GM21825 (cell line): ENCODE results near the gene DMC1.

Experiments used
- ATAC-seq: cut with Tn5 transposase; IDR thresholded peaks from one replicate; pipeline ENCODE4 v1.9.1; 2021; ENCODE audit warnings: mild to moderate bottlenecking, moderate library complexity; ENCODE audit not compliant: unreplicated experiment

Gene DMC1

DNA sequence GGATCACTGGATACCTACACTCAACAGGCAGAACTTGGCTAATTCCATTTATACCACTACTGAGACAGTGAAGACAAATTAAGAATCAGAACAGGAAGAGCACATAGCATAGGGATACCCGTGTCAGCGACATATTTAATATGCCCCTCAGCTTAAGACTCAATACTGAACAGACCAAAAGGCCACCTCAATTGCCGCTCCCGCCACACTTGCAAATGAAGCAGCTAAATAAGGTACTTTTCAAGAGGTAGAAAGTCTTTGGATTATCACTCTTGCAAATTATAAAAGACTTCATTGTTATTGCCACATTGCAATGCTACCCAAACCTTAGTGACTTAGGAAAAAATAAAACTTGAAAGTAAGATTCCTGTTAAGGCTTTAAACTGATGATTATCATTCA lies 67.0 kb downstream of the DMC1 start:
- no peak for ATAC-seq

DNA sequence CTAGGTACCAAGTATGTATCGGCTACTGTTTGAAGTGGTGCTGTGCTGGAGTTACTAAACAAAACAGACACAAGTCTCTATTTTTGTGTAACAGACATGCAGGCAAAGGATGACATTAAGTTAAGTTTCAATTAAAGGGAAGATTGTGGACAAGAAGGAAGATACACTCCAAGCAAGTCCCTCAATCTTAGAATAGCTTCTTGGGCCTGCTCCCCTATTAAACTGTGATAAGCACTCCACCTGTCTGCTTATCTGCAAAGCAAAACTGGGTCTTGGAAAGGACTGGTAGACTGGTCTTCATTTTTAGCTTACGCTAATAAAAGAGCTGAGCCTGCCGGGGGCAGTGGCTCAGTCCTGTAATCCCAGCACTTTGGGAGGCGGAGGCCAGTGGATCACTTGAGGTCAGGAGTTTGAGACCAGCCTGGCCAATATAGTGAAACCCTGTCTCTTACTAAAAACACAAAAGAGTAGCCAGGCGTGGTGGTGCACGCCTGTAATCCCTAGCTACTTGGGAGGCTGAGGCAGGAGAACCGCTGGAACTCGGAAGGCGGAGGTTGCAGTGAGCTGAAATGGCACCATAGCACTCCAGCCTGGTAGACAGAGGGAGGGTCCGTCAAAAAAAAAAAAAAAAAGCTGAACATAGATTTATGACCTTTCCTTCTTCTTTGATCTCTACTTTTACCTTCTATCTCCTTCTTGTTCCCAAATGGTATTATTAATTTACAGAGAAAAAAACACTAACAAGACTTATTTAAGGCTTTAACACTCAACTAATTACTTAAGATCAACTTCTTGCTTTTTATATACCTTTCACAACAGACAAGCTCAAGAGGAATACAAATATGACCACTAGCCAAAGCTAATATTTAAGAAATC lies 67.9 kb downstream of the DMC1 start:
- no peak for ATAC-seq

DNA sequence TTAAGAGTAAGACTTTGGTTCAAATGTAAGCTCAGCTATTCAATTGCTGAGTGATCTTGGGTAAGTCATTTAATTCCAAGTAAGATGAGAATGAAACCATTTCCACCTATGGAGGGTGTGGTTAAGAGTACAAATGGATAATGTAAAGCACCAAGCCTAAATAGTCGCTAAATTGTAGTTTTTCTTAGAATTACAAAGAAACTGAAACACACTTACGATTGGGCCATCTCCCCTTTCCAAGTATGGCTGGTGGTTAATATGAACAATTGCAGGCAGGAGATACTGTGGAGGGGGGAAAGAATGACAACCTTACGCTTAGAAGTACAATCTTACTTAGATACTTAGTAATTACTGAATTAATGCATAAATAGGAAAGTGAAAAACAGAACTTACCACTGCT lies 72.1 kb downstream of the DMC1 start:
- no peak for ATAC-seq

DNA sequence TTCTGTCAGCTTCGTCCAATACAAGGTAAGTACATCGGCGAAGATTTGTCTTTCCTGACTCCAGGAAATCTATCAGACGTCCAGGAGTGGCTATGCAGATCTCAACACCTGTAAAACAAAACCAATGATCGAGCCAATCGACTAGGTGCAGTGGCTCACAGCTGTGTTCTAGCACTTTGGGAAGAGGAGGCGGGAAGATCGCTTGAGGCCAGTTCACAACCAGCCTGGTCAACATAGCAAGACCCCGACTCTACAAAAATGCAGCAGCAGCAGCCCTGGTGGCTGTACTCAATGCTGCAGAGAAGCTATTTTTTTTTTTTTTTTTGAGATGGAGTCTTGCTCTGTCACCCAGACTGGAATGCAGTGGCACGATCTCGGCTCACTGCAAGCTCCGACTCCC lies 75.0 kb downstream of the DMC1 start:
- ATAC-seq: no peak

DNA sequence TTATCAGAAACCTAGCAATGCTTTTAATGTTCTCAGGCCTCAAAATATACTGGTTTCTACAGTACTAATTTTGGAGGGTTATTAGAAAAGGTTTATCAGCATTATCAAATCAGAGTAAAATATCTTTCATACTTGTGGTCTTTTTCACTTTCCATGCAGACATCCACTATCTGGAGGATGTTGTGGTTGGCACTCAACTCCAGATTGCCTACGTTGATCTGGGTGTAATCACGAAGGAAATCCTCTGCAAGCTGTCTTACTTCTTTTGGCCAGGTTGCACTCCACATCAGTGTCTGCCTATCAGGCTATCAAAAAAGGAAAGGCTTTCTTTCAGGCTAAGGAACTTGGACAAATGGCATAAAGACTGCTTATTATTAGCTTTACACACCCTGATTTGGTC lies 75.5 kb downstream of the DMC1 start:
- no peak for ATAC-seq

DNA sequence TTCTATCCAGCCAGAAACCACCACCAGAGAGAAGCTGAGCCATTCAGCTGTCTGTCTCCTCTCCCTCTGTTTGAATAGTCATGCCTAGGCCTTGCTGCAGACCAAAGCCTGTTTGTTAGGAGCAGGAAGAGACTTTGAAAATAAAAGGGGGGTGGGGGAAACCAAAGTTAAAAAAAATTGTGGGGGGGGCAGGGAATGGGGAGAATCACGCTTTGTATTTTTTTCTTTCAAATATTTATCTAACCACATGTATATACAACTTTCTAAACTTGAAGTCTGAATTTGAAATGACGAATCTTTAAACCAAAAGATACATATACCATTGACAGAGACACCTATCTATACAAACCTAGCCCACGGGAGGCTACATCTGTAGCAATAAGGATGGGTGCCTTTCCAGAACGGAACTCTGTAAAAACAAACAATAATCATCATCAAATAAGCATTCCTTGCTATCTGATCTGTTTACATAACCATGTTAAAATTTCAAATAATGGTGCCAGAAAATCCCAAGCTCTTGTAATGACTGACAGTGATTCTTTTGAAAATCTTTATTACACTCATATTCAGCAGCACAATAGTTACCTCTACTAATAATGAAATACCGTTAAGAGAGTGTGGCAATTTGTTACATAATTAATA lies 78.2 kb downstream of the DMC1 start:
- no peak for ATAC-seq

DNA sequence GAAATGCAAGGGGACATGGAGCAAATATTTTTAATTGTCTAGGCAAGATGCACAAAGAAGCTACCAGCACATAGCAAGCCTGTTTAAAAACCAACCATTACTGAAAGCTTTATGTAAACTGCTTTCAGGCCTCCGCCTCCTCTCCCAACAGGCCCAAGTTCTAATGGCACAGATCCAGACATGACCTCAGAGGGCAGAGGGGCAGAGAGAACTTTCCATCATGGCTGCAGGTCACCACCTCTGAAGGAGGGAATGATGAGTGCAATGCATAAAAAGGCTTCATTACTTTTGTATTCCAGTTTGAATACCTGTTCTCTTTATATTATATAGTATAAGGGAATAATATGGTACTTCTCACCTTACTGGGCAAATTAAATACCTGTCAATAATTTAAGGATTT lies 79.1 kb downstream of the DMC1 start:
- ATAC-seq: no peak

DNA sequence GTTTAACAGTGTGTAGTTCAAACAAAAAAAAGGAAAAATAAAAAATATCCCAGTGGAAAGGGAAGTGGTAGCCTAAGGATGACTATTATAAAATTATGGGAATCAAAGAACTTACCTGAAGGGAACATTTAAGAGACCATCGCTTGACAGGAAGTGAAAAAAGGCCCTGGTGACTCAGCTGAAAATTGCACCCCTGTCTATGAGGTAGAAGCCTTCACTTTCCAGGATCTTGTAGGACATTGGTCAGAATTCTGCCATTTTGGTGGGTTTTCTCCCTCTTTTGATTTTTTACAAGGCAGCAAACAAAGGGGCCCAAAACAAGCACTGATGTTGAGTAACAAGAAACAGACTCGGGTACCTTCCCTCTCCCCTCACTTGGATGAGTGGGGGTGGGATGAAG lies 79.5 kb downstream of the DMC1 start:
- ATAC-seq: no peak

DNA sequence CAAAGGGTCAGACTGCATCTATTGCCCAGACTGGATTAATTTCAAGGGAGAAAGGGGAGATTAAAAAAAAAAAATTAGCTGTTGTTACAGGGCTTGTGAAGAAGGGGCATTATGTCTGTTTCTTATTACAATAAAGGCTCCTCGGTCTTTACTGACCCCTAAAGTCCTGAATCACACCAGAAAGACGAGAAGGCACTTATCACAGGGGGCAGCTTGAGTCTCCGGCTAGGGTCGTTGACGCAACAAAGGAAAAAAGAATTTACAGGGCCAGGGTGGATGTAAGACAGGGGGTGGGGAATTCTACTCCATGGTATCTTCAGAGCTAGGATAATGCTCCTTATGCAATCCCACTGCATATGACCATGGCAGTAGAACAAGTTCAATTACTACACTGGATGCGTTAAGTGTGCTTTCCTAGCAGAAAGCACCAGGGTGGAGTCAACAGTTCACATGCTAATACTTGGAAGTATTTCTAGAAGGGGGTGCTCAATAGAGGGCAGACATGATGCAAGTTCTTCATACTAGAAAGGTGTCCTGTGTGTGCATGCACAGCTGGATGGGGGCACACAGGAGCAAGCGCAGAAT lies 80.3 kb downstream of the DMC1 start:
- no peak for ATAC-seq

DNA sequence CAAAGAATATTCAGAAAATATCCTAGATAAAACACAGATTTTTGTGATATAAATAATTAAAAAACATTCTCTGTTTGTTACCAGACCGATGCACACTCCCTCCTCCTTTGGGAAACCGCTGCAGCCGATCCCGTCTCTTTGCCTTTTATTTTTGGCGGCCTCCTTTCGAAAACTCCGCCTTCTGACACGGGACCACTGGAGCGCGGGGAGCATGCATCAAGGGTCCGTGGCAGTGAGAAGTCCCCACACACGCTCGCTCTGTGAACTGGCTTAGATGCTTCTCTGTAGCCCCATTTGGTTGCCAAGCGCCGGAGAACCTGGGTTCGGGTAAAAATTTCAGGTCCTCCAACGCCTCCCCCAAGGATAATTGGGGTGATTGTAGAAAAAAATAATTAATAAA lies 80.8 kb downstream of the DMC1 start:
- no peak for ATAC-seq

DNA sequence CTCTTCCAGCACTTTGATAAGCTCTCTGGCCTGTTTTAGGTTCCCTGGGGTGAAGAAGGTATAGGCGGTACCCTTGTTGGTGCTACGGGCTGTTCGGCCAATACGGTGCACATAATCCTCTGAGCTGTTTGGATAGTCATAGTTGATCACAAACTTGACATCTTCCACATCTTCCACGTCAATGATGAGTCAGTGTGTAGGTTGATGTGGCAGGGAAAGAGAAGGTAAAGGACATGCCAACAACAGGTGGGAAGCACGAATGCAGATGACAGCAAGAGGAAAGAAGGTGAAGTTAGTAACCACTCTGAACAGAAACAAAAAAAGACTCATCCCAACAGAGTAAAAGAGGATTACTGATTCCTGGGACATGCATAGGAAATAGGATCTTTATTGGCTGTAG lies 82.0 kb downstream of the DMC1 start:
- no peak for ATAC-seq

DNA sequence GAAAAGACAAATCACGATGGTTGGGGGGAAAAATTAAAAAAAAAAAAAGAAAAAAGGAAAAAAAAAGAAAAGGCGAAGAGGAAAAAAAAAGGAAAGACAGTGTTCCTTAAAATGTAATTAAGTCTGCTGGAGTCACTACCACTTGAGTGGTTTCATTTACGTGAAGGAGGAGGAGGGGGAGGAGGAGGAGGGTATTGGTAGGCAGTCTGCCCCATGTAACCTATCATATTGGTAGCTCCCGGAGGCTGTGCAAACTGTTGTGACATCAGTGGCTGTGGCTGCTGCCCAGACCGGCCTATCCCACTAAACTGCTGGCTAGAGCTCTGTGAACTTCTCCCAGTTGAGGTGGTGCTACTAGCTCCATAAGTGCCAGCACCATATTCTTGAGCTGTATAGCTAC lies 84.2 kb downstream of the DMC1 start:
- no peak for ATAC-seq

DNA sequence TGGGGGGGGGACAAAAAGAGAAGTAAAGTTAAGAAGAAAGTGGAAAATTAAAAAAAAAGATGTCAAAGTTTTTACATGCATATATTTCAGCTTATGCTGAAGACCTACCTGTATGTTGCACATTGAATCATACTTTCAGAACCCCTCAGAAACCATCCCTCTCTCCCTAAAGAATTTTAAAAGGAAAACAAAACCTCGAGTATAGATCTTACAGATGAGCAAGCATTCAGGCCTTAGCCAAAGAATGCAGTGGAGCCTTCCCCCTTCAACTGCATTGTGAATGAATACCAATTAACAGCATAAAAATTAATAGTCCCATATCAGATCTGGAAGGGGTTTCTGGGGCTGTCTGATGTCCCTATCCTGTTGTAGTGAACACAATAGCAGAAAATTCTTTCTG lies 85.7 kb downstream of the DMC1 start:
- no peak for ATAC-seq

DNA sequence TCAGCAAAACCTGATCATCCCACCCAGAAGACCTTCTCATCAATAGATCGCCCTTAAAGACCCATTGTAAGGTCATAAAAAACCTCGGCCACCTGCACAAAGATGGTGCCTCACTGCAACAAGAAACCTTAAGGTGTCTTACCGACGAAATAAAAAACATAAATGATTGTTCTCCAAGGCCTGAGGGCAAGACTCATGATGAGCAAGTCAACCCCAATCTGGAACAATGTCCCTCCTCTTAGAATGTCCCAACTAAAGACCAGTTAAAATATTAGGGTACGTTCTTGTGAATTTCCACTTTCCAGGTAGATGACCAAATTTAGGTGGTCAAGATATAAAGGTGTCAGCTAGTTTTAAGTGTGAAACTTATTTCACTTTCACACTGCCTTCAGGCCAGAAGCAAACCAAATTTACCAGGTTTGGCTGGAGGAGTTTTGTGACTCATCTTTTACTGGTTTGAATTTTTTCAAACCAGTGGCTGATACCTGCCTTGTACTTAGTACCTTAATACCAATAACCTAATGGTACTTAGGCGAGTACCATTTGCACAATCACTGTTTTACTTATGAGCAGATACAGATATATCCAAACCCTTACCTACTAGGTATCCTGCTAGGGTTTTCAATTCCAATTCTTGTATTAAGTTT lies 87.2 kb downstream of the DMC1 start:
- ATAC-seq: no peak

DNA sequence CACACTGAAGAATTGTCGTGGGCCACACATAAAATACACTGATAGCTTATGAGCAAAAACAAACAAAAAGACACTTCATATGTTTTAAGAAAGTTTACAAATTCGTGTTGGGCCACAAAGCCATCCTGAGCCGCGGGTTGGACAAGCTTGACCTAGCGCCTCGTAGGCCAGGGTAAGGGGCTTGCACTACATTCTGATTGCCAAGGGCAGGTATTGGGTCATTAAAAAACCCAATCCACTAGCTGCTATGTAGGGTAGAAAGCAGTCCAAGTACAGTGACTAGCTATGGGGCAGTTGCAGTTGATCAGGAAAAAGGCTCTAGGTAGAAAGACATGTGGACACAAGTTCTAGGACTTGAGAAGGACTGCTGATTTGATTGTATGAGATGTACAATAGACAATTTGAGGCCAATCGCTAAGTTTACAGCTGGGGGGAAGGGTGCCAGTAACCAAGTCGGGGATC lies 88.1 kb downstream of the DMC1 start:
- no peak for ATAC-seq

DNA sequence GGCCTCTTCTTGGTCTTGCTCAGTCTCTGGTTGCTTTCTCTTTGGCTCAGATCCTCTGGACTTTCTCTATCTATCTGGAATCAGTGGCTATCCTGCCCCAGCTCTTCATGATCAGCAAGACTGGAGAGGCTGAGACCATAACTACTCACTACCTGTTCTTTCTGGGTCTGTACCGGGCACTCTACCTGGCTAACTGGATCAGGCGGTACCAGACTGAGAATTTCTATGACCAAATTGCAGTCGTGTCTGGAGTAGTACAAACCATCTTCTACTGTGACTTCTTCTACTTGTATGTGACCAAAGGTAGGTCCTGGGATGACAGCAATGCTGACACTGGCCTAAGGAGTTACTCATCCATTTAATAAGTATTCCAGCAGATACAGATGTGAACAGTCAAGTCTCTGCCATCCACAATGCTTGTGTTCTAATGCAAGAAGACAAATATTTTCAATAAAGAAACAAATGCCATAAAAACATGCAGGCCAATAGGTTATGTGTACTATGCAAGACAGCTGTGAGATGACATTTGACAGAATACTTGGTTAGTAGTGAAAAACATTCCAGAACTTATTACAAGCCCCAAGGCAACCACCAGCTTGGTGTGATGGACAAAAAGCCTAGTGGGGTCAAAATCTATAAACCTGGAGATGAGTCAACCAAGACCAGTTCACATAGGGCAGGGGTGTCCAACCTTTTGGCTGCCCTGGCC lies 88.7 kb downstream of the DMC1 start:
- ATAC-seq: no peak

DNA sequence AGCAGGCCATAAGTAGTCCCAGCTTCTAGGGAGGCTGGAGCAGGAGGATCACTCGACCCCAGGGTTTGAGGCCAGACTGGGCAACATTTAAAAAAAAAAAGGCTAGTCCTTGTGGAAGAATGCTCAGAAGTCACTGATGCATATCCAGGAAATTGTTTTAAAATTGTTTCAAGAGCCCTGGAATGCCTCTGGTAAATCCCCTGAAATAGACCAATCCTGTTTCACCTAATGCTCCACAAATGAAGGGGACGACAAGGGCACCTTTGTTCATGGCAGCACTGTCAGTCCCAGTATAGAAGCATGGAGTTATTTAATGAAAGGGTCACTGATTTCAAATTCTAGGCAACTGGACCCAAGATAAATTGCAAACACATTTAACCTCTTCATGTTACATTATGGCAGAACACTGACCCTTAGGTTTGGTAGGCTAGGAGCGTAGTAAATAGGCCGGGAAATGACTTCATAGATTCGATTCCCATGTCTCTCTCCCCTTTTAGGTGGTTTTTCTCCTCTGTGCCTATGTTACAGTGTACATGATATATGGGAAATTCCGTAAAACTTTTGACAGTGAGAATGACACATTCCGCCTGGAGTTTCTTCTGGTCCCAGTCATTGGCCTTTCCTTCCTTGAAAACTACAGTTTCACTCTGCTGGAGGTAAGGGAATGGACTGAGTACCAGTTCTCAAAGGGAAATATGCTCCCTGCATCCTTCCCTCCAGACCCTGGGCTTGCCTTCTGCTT lies 90.7 kb downstream of the DMC1 start:
- ATAC-seq: no peak

DNA sequence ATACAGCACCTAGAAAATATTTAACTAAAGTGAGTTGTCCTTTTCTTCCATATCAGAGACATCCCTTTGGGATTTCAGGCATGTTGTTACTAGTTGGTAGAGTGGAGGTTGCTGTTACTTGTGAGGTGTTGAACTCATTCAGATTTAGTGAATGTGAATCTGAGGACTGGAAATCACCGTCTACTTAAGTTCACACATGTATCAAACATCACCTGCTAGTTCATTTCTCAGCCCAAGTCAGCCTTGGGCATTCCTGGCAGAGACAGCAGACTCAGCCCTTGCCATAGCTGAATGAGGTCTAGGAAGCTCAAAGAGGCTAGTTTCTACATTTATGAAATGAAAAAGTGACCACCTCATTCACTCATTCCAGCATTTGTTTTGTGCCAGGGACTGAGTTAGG lies 92.4 kb downstream of the DMC1 start:
- no peak for ATAC-seq

DNA sequence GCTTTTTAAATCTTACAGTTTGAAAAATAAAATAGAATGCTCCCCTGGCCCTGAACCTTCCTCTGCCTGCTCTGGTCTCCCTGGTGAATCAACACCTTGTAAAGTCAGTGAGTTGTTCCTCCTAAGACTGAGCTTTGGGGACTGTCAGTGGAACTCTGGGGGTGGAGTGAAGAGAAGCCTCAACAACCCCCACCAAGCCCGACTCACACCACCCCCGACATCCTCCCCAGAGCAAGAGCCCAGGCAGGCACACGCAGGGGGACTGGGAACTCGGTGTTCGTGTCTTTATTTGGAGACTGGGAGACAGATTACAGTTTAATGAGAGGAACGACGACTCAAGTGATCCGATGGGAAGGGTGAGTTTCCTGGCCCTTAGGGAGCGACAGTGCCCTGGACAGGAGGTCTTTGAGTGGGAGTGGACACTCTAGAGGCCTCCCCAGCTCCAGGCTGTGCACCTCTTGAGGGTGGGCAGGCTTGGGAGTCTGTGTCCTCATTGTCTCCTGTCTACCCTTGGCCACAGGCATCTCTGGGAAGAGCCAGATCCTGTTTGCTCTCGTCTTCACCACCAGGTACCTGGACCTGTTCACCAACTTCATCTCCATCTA lies 95.9 kb downstream of the DMC1 start:
- no peak for ATAC-seq

DNA sequence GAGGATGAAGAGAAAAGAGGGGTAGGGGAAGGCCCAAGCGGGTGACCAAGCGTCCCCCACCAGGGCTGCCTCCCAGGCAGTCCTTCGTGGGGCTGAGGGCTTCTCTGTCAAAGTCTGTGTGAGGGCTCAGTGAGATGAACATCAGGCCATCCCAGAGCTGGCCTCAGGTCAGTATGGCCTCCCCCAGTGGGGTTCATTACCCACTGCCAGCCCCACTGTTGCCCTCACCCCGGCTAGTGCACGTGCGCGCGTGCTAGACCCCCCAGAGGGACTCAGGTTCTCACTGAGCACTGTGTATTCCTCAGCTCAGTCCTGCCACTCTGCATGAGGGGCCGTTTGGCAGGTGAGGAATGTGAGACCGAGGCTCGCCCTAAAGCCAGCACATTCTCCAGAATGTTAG lies 98.7 kb downstream of the DMC1 start:
- no peak for ATAC-seq
